ENCODE results near the gene P2RY2.
"Not testable (repeated sequence)": the region's sequence is repeated elsewhere in the genome, so short reads cannot be mapped to it uniquely, and the experiment has no call there.

P2RY2 gene

GRCh38 chr11:73270016-73270854 lies 52.2 kb downstream of the P2RY2 start:
- no peak for DNase-seq

DNA sequence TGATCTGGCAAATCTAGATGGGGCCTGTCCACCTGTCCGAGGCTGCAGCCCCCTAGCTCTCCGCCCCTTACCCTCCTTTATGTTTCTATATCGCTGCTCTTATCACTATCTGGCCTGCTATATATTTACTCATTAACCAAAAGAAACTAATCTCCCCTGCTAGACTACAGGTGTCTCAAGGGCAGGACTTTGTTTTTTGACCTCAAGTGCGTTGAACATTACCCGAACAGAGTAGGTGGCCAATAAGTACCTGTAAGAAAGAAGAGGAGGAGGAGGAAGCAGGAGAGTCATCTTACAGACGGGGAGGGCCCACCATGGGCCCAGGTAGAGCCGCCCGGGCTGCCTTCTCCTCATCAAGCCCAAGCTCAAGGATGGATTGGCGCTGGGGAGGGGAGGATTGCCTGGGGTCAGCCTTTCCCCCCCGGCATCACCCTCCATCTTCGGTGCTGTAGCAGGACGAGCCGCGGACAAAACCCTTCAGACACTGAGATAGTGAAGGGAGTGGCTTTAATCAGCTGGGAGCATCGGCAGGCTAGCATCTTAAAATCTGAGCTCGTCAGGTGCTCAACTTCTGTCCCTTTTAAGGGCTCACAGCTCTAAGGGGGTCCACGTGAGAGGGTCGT lies 52.9 kb downstream of the P2RY2 start:
- no peak for DNase-seq

- not testable (repeated sequence) for DNase-seq
Measured at GRCh38 chr11:73271478-73271865, 53.4 kb downstream of the P2RY2 start.

DNA sequence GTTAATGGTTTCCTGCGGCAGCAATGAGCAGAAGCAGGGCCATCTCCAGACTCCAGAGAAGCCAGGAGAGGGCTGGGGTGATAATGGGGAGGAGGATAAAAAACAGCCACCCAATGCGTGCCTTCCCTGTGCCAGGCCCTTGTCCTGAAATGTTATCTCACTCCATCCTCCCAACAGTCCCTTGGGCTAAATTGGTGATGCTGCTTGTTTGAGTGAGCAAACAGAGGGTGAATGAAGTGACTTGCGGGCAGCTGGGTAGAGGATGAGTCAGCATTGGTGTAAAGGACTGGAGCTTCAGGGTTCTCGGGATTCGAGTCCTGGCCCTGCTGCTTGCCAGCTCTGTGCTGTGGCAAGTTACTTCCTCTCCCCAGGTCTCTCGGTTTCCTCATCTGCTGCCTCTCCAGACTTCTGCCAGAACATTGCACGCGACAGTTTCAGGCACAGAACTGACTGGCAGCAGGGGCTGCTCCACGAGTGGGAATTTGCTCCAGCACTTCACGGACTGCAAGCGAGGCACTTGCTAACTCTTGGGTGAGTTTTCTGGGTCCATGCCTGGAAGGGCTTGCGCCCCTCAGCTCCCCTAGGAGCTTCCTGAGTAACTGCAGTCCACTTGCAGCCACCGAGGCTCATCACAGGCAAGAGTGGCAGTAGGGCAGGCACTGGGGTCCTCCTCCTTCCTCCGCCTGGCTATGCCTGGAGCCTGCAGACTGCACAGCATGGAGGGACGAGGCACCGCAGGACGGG lies 54.0 kb downstream of the P2RY2 start, which contains the start of gene P2RY6:
Gene P2RY6, plus strand, starts transcription at position 403 of the 744 bp plus-strand sequence. CDS start 24,181 bp downstream, outside the sequence.
- no peak for DNase-seq

- DNase-seq: no peak
Measured at GRCh38 chr11:73272680-73273038, 54.6 kb downstream of the P2RY2 start.

DNA sequence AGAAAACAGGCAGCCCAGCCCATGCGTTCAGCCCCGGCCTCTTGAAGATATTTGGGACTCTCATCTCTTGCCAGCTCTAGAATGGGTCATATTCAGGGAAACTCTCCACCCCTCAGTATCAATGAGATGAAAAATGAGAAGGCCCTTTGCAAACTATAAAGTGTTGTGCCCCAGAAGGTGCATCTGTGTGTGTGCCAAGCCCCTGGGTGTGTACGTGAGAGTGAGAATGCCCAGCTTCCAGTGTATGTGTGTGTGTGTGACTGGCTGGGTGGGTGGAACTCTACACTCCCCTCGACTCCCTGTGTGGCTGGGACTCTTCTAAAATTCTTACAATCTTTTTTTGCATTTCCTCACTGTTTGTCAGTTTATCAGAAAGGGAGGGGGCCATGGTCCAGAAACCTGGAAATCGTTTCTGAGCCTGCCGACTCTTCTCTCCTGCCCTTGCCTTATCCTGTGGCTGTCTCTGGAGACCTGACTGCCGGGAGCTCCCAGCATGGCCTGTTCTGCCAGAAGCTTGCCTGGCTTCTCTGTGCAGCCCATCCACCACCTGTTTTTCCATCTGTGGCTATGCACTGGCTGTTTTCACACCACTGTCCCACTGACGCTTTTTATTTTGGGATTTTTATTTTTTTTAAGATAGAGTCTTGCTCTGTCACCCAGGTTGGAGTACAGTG lies 55.3 kb downstream of the P2RY2 start:
- DNase-seq: no peak

GRCh38 chr11:73274191-73274590 lies 56.1 kb downstream of the P2RY2 start:
- not testable (repeated sequence) for DNase-seq

DNA sequence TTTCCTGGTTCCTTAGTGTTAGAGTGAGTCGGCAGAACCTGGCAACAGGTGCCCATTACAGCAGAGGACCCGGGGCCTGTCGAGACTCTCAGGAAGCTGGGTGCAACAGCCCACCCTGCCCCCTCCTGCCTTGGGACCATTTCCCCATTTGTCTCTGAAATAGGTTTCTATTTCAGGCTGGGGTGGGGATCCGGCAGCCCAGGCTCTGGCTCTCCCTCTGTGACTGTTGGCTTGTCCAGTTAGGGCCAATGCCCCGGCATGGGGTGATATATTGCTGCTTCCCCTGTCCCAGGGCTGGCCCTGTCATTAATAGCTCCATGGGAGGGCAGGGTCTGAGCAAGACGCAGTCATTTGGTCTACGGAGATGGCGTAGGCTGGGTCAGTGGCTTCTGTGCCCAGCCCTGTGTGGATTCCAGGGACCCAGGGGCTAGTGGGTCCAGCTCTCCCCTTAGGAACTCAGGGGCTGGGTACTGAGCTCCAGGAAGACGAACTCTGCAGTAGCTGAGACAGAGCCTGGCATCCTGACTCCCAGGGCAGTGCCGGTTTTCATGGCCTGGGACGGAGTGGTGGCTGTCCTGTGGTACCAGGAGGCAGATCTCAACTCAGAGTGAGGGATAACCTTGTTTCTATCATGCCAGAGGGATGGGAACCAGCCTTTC lies 56.8 kb downstream of the P2RY2 start:
- no peak for DNase-seq

GRCh38 chr11:73275381-73275750 lies 57.3 kb downstream of the P2RY2 start:
- no peak for DNase-seq

- no peak for DNase-seq
Measured at GRCh38 chr11:73277467-73277866, 59.4 kb downstream of the P2RY2 start.

DNA sequence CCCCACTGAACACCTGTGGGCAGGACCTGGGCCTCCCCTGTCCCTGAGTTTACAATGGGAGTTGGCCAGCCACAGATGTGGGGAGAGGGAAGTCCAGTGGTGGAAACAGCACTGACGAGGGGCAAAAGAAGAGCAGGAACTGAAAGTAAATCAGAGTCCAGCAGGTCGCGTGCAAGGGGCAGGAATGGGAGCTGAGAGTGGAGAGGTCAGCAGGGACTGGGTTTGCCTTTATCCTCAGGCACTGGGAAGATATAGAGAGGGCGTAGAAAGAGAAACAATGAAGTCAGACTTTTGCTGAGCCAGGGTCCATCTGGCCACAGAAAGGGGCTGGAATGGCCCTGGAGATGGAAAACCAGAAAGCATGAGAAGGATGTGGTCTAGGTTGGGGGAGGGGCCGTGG lies 62.5 kb downstream of the P2RY2 start:
- no peak for DNase-seq

GRCh38 chr11:73281201-73281741 lies 63.2 kb downstream of the P2RY2 start:
- no peak for DNase-seq

- DNase-seq: no peak
Measured at GRCh38 chr11:73281796-73282660, 63.9 kb downstream of the P2RY2 start.

- DNase-seq: no peak
Measured at GRCh38 chr11:73283276-73284000, 65.4 kb downstream of the P2RY2 start.

GRCh38 chr11:73284106-73284505 lies 66.0 kb downstream of the P2RY2 start:
- DNase-seq: no peak

DNA sequence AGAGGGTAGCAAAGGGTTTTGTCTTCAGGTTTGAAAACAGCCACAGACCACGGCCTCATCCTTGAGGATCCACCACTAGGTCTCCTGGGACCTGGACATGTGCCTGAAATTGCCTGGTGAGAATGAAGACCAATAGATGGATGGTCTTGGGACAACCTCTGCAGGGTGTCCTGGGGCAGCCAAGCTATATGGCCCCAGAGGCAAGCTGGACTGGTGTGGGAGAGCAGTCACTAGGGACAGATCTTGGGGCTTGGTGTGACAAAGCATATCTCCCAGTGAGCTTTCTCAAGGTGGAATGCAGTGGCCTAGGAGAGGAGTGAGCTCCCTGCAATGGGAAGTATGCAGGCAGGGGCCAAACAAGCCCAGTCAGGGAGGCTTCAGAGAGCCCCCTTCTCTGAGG lies 67.6 kb downstream of the P2RY2 start:
- no peak for DNase-seq

All from NCI-H1105 (cell line).